Measurements from ENCODE around the gene S1PR2.

GRCh38 chr19:10254244-10254643, 23.1 kb upstream of the S1PR2 start:
- TF ChIP-seq POLR2A (IDR thresholded peaks at IDR 0.05; ENCODE audit: low read length), result no peak
- TF ChIP-seq GATA1 (IDR thresholded peaks at IDR 0.05; ENCODE audit: low read depth, low read length), result no peak
